Globus pallidus (tissue), 1 donor: Measurements from ENCODE around the gene TUFM.
"Not testable (repeated sequence)": the region's sequence is repeated elsewhere in the genome, so short reads cannot be mapped to it uniquely, and the experiment has no call there.

ENCODE experiments used
- DNase-seq: peaks from one replicate; pipeline ENCODE4 v3.0.0-alpha.2; 2015; ENCODE audit warnings: low spot score

Gene TUFM

GRCh38 chr16:28846080-28846932 is at the start of gene TUFM:
Gene TUFM (minus strand): TSS chr16:28846348. CDS start chr16:28846269, 79 bp downstream.
- DNase-seq = peak; percentile 99

- DNase-seq = no peak
These were observed 49.5 kb upstream of the TUFM start for GRCh38 chr16:28895609-28896008.

GRCh38 chr16:28893291-28893690 is 47.1 kb upstream of the TUFM start:
- no peak for DNase-seq

GRCh38 chr16:28891964-28892890 is 46.1 kb upstream of the TUFM start:
- no peak for DNase-seq

- DNase-seq = not testable (repeated sequence)
These were observed 44.2 kb upstream of the TUFM start for GRCh38 chr16:28890355-28890754.

GRCh38 chr16:28886945-28887344 is 40.8 kb upstream of the TUFM start:
- no peak for DNase-seq

- no peak for DNase-seq
These were observed 37.9 kb upstream of the TUFM start for GRCh38 chr16:28884045-28884444.

- DNase-seq = no peak
These were observed 37.3 kb upstream of the TUFM start for GRCh38 chr16:28883221-28883996.

GRCh38 chr16:28882551-28883160 is 36.5 kb upstream of the TUFM start:
- DNase-seq = no peak

- not testable (repeated sequence) for DNase-seq
These were observed 35.4 kb upstream of the TUFM start for GRCh38 chr16:28881565-28881964.

- DNase-seq = no peak
These were observed 34.8 kb upstream of the TUFM start for GRCh38 chr16:28880955-28881354.

GRCh38 chr16:28880589-28880915 is 34.4 kb upstream of the TUFM start:
- no peak for DNase-seq

GRCh38 chr16:28879841-28880588 is 33.9 kb upstream of the TUFM start:
- peak; percentile 74 for DNase-seq

GRCh38 chr16:28879261-28879840 is 33.2 kb upstream of the TUFM start:
- DNase-seq = no peak

- DNase-seq = no peak
These were observed 32.2 kb upstream of the TUFM start, which contains the start of gene ATP2A1 for GRCh38 chr16:28878083-28878926. Gene ATP2A1 (plus strand): TSS chr16:28878488. CDS start chr16:28878672, 184 bp downstream.

GRCh38 chr16:28877655-28878000 is 31.5 kb upstream of the TUFM start:
- no peak for DNase-seq

GRCh38 chr16:28876973-28877654 is 31.0 kb upstream of the TUFM start:
- DNase-seq = no peak

- no peak for DNase-seq
These were observed 30.0 kb upstream of the TUFM start for GRCh38 chr16:28876019-28876659.
